Uterus (tissue), 4 donors: ENCODE results near the gene RSPO1. TPM values are rescaled to one million over a fixed set of nuclear protein-coding genes. Genes with fewer than 3 reads are reported as not detected.

Source experiments
- DNase-seq, 2 donors: peaks; one replicate each; pipeline ENCODE4 v3.0.0-alpha.2; 2019 to 2020
- H3K27ac ChIP-seq, 2 donors: fragments of 200-600 bp; sonication (generic); 1 replicate in 1 of 2; 2 replicates in 1 of 2; pipeline ENCODE4 v1.5.1; 2016 to 2018
- H3K27me3 ChIP-seq, 2 donors: fragments of 200-600 bp; sonication (generic); one replicate each; pipeline ENCODE4 v1.5.1; 2018 to 2019; ENCODE audit warnings: control low read depth in 1 of 2
- H3K36me3 ChIP-seq, 2 donors: fragments of 200-600 bp; sonication (generic); one replicate each; pipeline ENCODE4 v1.5.1; 2019; ENCODE audit warnings: control low read depth in 1 of 2
- H3K4me1 ChIP-seq, 2 donors: fragments of 200-600 bp; sonication (generic); one replicate each; pipeline ENCODE4 v1.5.1; 2018 to 2019; ENCODE audit warnings: control low read depth in 1 of 2
- H3K4me3 ChIP-seq, 2 donors: fragments of 200-600 bp; sonication (generic); 1 replicate in 1 of 2; 2 replicates in 1 of 2; pipeline ENCODE4 v1.5.1; 2018 to 2019; ENCODE audit warnings: mild to moderate bottlenecking in 1 of 2
- H3K9me3 ChIP-seq, 2 donors: fragments of 200-600 bp; sonication (generic); one replicate each; pipeline ENCODE4 v1.5.1; 2019; ENCODE audit warnings: control low read depth in 1 of 2
- CTCF ChIP-seq, 4 experiments: fragments of 200-600 bp in 2 of 4; fragments of 450-650 bp in 2 of 4; sonication (generic) in 2 of 4; IDR thresholded peaks; one replicate each; pipeline ENCODE4 v1.5.1; 2016 to 2019; ENCODE audit warnings: antibody characterized with exemption in 4 of 4, mild to moderate bottlenecking in 2 of 4, moderate library complexity in 1 of 4
- POLR2A ChIP-seq, 2 donors: fragments of 450-650 bp; IDR thresholded peaks; one replicate each; pipeline ENCODE4 v1.6.1; 2016; ENCODE audit warnings: antibody characterized with exemption in 2 of 2, mild to moderate bottlenecking in 1 of 2, moderate library complexity in 1 of 2
- intact Hi-C: fragments of 100-400 bp; cut with DNase I; formaldehyde crosslinking; loops from one replicate; pipeline ENCODE4 v1.15.1; 2023; ENCODE audit warnings: low total_unique reads
- total RNA-seq, 4 donors: library from RNA; depleted of rRNA in 3 of 4; stranded (reverse); fragments of >200 nt in 3 of 4; gene quantifications; one replicate each; pipeline versions ENCODE4 v1.1.0 to v1.2.4, GENCODE V29; 2014 to 2023
- donor health status: DM: yes; HTN: yes; CAD: no.

Gene RSPO1
- total RNA-seq, 4 donors from 2014 or later: 4.6 to 74.6 (median 29.9) TPM

GRCh38 chr1:37652976-37653375 is 18.3 kb upstream of the RSPO1 start:
- no peak overlapping the region for H3K27ac ChIP-seq
- DNase-seq: no peak
- H3K36me3 ChIP-seq: no peaks in the 10 kb centered on the region
- no peak overlapping the region for H3K4me3 ChIP-seq
- TF ChIP-seq POLR2A (IDR thresholded peaks at IDR 0.05): no peak
- no peak for TF ChIP-seq CTCF (IDR thresholded peaks at IDR 0.05)
- intact Hi-C loops: no loop called here
- no peaks in the 10 kb centered on the region for H3K9me3 ChIP-seq
- H3K27me3 ChIP-seq: no peaks in the 10 kb centered on the region
- H3K4me1 ChIP-seq: no peaks in the 10 kb centered on the region

GRCh38 chr1:37651803-37652202 is 17.1 kb upstream of the RSPO1 start:
- no peak for DNase-seq
- Histone ChIP-seq H3K27me3 (no peaks in the 10 kb centered on the region), H3K27ac (no peak overlapping the region), H3K36me3 (no peaks in the 10 kb centered on the region), H3K4me3 (no peak overlapping the region), H3K4me1 (no peaks in the 10 kb centered on the region), H3K9me3 (no peaks in the 10 kb centered on the region)
- no peak for TF ChIP-seq CTCF (IDR thresholded peaks at IDR 0.05)
- no peak for TF ChIP-seq POLR2A (IDR thresholded peaks at IDR 0.05)
- intact Hi-C loops: no loop called here

- no peaks in the 10 kb centered on the region for H3K9me3 ChIP-seq
These were observed 16.0 kb upstream of the RSPO1 start for GRCh38 chr1:37650721-37651120.

GRCh38 chr1:37650173-37650572 is 15.5 kb upstream of the RSPO1 start:
- intact Hi-C loops: no loop called here
- Histone ChIP-seq H3K4me1 (no peaks in the 10 kb centered on the region), H3K4me3 (no peak overlapping the region), H3K36me3 (no peaks in the 10 kb centered on the region), H3K27me3 (no peaks in the 10 kb centered on the region), H3K9me3 (no peaks in the 10 kb centered on the region), H3K27ac (no peak overlapping the region)
- no peak for DNase-seq
- no peak for TF ChIP-seq CTCF (IDR thresholded peaks at IDR 0.05)
- no peak for TF ChIP-seq POLR2A (IDR thresholded peaks at IDR 0.05)

More at GRCh38 chr1:37650721-37651120, 16.0 kb upstream of the RSPO1 start:
- TF ChIP-seq POLR2A (IDR thresholded peaks at IDR 0.05) (no peak), CTCF (IDR thresholded peaks at IDR 0.05) (no peak)
- Histone ChIP-seq H3K4me3 (no peak overlapping the region), H3K27ac (no peak overlapping the region), H3K4me1 (no peaks in the 10 kb centered on the region), H3K36me3 (no peaks in the 10 kb centered on the region), H3K27me3 (no peaks in the 10 kb centered on the region)
- intact Hi-C loops: no loop called here
- no peak for DNase-seq

- no peak overlapping the region for H3K4me3 ChIP-seq
- TF ChIP-seq CTCF (IDR thresholded peaks at IDR 0.05): no peak
- TF ChIP-seq POLR2A (IDR thresholded peaks at IDR 0.05): no peak
- intact Hi-C loops: no loop called here
- H3K27me3 ChIP-seq: no peaks in the 10 kb centered on the region
- H3K27ac ChIP-seq: no peak overlapping the region
- no peaks in the 10 kb centered on the region for H3K36me3 ChIP-seq
- no peaks in the 10 kb centered on the region for H3K4me1 ChIP-seq
- H3K9me3 ChIP-seq: no peaks in the 10 kb centered on the region
- no peak for DNase-seq
These were observed 12.6 kb upstream of the RSPO1 start for GRCh38 chr1:37647281-37647680.
